GM19328 (cell line): ENCODE measurements around the gene RAB15.

Experiments used
- ATAC-seq: cut with Tn5 transposase; IDR thresholded peaks from one replicate; pipeline ENCODE4 v1.9.1; 2021; ENCODE audit warnings: mild to moderate bottlenecking, moderate library complexity; ENCODE audit not compliant: unreplicated experiment

Gene RAB15

GRCh38 chr14:64990939-64991338 lies 18.8 kb upstream of the RAB15 start:
- no peak for ATAC-seq

DNA sequence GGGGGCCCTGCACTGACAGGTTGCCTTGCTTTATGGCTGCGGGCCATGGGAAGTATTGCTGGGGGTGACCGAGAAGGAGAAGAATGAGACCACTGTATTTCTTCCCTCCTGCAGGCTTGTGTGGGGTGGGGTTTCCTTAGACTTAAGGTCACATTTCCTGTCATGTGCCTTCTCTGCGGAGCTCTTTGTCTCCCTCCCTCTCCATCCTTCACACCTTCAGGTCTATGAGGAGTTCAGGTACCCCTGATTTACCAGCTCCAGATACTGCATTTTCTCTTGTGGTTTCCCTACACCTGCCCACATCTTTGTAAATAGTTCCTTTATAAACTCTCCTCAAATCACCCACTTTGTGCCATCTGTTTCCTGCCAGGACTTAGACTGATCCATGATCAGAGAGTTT lies 18.2 kb upstream of the RAB15 start:
- ATAC-seq: no peak

- ATAC-seq: no peak
Measured at GRCh38 chr14:64987438-64987767, 15.3 kb upstream of the RAB15 start.

DNA sequence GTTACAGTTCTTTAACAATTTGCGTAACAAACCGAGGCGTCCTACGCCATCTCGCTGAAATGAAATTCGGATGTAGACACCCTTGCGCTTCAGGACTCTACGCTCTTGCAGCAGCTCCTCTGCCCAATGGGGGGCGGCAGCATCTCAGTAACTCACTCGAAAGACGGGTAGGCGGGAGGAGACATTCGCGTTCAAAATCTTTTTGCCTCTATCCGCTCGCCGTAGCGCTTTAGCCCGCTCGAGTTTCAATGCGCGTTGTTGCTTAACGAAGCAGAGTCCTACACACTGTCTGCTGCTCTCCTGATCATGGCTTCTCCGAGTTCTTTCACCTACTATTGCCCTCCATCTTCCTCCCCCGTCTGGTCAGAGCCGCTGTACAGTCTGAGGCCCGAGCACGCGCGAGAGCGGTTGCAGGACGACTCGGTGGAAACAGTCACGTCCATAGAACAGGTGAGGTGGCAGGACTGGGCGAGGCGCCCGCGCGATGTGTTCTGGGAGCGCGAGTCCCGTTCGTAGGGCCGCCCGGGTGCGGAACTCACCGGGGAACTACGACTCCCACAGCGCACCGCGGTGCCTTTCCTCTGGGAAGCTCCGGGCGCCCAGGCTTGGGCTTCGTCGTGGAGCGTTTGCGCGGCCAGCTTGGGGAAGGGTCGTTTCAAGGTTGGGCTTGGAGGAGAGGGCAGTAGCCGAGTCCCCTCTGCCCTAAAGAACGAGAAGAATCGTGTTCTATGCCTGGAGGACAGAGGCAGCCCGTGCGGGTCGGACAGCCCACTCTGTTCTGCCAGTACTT lies 14.7 kb upstream of the RAB15 start, which contains the start of gene FNTB:
TSS of gene FNTB (plus strand) at position 248 of the 790 bp plus-strand sequence. CDS start at position 307, 59 bp downstream.
- peak; percentile 90 for ATAC-seq

DNA sequence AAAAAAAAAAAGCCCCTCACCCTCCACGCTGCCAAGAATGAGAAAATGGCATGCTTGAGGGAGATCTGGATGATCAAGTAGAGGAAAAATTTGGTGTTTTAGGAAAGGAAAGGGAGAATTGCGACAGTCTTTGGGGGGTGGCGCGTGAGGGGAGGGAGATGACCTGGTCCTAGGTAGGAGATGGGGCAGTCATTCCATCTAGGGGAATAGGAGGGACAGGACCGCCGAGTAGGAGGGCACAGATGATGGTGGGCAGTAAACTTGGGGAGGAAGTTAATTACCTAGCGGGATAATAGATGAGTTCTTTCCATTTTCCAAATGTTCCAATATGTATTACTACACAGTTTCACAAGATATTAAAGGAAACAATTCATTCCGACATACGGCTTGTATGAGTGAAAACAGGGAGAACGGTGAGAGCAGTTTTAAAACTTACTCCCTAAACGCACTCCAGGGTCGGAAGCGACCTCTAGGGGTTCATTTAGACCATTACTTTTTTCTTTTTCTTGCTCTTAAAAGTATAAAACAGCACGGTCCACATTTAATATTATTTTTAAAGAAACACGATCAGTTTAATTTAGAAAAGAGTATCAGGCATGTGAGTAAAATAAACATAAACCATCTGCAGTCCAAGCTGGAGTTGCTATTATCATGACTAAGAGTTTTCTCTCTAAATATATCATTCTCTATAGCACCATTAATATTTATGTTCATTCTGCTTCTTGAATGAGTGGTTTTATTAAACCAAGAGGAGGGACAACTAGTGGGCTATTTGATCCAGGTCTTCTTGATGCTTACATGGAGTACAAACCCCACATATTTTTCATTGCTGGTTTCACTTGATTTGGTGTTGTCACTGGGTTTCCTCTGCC lies 11.5 kb upstream of the RAB15 start:
- no peak for ATAC-seq

GRCh38 chr14:64979336-64980074 lies 7.4 kb upstream of the RAB15 start:
- no peak for ATAC-seq

DNA sequence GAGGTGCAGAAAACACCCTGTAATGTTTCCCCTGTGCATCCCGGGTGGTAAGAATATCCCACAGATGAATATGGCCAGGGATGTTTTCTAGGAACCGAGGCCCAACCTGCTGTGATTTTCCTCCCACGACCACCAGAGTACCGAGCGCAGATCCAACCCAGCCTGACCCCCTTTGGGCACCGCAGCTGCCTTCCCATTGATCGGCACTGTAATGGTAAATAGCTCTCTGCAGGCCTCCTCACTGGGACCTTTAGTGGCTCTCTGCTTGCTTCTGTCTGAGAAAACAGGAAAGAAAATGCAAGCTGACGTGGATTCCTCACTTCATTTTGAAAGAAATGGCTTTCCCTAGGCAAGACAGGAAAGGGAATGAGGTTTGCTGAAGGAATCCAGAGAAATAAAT lies 2.4 kb upstream of the RAB15 start:
- no peak for ATAC-seq

DNA sequence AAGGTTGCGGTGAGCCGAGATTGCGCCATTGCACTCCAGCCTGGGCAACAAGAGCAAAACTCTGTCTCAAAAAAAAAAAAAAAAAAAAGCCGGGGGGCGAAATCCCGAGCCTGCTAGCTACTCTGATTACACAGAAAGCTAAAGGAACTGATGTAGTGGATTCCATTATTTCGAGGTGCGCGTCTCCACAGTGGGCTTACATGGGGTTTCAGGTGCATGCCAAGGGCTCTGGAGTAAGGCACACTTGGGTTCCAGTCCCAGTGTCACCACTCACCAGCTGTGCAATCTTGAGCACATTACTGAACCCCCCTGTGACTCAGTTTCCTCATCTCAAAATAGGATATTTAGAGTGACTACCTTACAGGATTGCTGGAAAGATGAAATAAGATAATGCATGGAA lies 1.7 kb upstream of the RAB15 start:
- no peak for ATAC-seq

- ATAC-seq: no peak
Measured at GRCh38 chr14:64973026-64973442, 898 bp upstream of the RAB15 start.

DNA sequence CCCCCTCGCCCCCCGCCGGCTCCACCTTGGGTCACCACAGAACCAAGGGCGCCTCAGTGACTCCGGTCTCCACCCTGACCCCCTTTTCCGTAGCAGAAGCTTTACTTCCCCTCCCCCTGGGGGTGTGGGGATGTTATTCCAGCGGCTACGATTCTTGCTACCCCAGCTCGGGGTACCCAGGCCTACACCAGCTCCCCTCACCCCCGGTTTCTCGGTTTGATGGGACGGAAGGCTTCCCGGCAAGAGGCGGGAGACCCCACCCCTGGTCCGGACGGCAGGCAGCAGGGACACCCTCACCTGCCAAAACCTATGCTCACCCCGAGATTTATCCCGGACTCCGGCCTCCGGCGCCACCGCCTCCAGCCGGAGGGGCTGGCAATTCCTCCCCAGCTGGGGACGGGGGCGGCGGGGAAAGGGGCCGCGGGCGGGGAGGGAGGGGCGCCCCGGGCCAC lies 619 bp downstream of the RAB15 start:
- ATAC-seq: no peak

DNA sequence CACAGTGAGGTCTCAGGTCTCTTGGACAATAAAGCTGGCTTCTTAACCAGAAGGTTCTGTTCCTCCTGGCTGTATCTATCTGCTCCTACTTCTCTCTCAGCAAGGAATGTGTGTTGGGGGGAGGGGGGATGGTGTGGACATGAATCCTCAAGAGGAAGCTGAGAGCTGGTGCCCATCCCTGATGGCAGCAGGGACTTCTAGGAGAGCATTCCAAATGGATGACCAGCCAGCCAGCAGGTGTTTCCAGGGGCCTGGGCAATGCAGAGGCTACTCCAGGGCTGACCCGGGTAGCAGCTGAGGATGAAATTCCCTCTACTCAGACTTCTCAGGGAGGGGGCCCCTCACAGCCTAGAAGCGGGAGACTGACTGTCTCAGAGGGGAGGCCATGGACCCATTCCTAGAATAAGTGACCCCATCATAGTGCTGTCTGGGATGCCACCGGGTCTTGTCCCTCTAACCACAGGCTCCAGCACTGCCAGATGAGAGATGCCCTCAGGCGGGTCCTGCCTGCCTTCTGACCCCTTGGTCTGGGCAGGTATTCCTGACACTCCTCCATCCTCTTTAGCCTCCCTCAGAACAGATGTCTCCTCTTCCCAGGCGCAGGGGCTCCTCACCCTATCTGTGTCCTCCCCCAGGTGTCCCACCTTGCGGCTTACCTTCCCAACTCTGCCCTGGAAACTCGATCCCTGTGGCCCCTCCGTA lies 1.2 kb downstream of the RAB15 start:
- no peak for ATAC-seq

- no peak for ATAC-seq
Measured at GRCh38 chr14:64970041-64970440, 2.1 kb downstream of the RAB15 start.

- ATAC-seq: no peak
Measured at GRCh38 chr14:64968651-64969050, 3.5 kb downstream of the RAB15 start.

DNA sequence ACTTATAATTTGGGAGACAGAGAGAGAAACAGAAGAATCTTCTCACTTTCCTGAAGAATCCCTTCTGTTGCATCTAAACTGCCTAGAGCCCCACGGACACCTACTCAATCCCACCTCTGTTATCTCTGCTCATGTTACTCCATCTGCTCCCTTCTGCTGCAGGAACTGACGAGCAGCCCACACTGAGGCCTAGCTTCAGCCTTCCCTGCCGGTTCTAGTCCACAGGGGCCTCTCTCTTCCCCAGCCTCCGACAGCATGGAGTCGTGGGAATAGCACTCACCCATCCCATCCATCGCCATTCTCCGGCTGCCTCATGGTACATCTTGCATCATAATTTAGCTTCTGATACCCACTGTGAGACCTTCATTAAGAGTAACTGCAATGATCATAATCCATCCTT lies 4.0 kb downstream of the RAB15 start:
- no peak for ATAC-seq

DNA sequence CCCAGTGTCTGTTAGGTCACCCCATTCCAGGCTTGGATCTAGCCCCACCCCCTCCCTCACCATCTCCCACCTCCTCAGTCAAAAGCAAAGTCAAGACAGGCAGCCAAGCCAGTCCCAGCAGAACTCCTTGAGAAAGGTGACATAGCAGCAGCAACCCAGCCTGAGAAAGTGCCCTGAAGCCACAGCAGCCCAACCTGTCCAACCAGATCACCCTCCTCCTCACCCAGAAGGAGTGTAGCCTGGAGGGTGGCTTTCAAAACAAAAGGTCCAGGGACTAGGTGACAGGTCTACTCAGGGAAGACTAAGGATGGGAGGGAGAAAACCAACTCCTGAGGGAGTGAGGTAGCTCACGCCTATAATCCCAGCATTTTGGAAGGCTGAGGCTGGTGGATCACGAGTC lies 5.2 kb downstream of the RAB15 start:
- ATAC-seq: no peak

DNA sequence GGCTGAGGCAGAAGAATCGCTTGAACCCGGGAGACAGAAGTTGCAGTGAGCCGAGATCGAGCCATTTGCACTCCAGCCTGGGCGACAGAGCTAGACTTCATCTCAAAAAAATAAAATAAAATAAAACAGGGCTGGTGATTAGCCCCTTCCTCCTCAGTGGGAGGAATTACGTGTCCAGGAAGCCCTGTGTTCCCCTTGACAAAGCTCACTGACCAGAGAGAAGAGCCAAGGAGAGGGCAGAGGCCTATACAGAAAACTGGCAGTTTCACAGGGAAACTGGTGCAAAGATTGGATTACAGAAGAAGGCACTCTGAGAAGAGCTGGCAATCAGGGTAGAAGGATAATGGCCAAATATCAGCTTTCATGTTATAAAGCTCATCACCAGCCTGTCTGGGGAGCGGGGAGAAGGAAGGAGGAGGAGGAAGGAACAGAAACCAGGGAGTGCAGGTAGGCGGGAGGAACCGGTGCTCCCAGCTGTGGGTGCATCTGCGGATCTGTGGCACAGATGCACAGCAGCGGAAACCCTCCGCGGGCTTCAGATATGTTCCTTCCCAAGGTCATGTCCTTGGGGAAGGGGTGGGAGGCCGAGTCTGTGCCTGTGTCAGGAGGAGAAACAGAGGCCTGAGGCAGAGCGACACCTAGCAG lies 6.7 kb downstream of the RAB15 start:
- no peak for ATAC-seq

- ATAC-seq: no peak
Measured at GRCh38 chr14:64963611-64964010, 8.5 kb downstream of the RAB15 start.

DNA sequence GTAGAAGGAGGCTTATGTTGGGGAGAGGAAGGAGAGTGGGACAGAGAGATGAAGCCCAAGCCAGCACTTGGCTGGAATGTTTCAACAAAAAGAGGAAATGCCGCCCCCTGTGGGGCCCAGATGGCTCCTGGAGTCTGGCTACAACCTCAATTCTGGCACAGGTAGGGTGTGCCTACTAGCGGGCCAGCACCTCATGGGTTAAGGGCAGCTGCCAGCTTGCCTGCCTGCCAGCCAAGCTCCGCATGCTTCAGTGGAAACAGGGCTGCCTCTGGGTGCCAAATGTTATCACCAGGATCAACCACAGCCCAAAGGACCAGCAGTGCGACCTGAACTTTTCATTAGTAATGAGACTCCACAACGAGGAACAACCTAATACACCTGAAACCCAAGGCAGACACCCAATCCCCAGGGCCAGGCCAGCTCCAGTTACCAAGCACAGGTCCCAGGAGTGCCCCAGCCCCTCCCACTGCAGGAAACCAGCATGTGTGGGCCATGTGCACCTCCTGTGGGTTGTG lies 11.3 kb downstream of the RAB15 start:
- ATAC-seq: no peak

GRCh38 chr14:64958743-64959142 lies 13.4 kb downstream of the RAB15 start:
- no peak for ATAC-seq

DNA sequence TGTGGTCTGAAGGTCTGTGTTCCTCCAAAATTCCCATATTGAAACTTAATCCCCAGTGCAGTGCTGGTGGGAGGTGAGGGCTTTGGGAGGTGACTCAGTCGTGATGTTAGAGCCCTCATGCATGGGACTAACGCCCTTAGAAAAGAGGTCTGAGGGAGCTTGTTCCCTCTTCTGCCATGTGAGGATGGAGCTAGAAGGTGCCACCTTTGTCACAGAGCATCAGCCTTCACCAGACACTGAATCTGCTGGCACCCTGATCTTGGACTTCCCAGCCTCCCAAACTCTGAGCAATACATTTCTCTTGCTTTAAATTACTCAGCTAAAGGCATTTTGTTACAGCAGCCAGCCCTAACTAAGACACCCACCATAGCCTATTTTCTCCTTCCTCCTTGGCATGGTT lies 13.9 kb downstream of the RAB15 start:
- ATAC-seq: no peak
